Stimulated activated CD4-positive, alpha-beta T cell treated with anti-CD3 and anti-CD28 coated beads, Interleukin-4, amount 100 ng/mL, for 4 hours (primary cell): ENCODE measurements around the gene SDC4.

Experiments used
- DNase-seq, 2 experiments: peaks; one replicate each; pipeline ENCODE4 v3.0.0-alpha.2; 2020

The SDC4 gene

GRCh38 chr20:45317826-45318225 lies 30.4 kb downstream of the SDC4 start:
- DNase-seq: no peak

DNA sequence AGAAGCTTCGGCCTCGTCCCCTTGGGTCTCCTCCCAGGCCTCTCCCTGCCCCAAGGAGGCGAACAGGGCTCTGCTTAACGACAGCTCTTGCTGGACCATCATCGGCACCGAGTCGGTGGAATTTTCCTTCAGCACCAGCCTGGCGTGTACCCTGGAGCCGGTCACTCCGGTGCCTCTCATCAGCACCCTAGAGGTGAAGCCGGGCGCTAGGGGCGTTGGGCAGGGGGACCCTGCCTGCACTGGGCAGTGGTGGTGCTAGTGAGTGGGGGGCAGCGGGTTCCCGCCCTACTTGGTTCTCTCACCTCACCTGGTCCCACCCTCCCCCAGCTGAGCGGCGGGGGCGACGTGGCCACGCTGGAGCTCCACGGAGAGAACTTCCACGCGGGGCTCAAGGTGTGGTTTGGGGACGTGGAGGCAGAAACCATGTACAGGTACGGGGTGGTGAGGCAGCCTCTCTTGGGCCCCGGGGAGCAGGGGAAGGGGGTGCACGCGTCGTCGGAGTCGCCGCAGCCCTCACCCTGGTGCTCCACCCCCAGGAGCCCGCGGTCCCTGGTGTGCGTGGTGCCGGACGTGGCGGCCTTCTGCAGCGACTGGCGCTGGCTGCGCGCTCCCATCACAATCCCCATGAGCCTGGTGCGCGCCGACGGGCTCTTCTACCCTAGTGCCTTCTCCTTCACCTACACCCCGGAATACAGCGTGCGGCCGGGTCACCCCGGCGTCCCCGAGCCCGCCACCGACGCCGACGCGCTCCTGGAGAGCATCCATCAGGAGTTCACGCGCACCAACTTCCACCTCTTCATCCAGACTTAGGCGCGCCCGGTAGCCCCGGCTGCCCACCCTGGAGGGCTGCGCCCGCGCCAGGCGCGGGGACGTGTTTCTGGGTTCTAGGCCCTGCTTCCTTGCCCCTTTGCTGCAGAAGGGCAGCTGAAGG lies 31.8 kb downstream of the SDC4 start:
- no peak for DNase-seq

GRCh38 chr20:45315672-45316071 lies 32.6 kb downstream of the SDC4 start:
- DNase-seq: no peak

- no peak for DNase-seq
Measured at GRCh38 chr20:45313943-45314342, 34.3 kb downstream of the SDC4 start.

GRCh38 chr20:45313065-45313695 lies 35.0 kb downstream of the SDC4 start:
- DNase-seq: no peak

GRCh38 chr20:45312241-45312640 lies 36.0 kb downstream of the SDC4 start:
- no peak for DNase-seq

- peak; percentile 48 to 66 for DNase-seq
Measured at GRCh38 chr20:45311589-45312211, 36.5 kb downstream of the SDC4 start.

- no peak for DNase-seq
Measured at GRCh38 chr20:45309075-45309474, 39.1 kb downstream of the SDC4 start.

- no peak for DNase-seq
Measured at GRCh38 chr20:45308117-45308778, 40.0 kb downstream of the SDC4 start, which contains the start of gene MATN4. Gene MATN4 (minus strand): TSS chr20:45308299. CDS start chr20:45305582, 2,717 bp downstream.

- DNase-seq: no peak
Measured at GRCh38 chr20:45307076-45307640, 41.1 kb downstream of the SDC4 start.

DNA sequence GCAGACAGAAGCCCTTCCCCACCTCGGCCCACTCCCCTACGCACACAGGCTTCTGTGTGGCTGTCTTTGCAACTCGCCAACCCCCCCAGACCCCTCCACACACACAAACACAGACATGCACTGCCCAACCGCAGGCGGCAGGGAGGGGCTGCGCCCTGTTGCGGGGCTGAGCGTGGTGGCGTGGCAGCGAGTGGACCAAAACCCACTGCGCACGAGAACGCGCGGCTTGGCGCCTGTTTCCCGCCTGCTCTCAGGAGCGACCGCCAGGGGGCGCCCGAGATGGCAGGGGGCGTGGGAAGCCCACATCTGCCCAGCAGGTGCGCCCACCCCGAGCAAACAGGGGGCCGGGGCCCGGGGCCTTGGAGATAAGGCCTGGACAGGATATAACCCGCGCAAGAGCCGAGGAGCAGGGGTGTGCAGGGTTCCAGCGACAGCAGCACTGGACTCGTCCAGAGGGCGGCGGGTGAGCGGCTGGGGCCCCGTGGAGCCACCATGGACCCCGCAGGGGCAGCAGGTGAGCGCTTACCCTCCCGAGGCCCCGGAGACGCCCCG lies 41.7 kb downstream of the SDC4 start, which contains the start of gene RBPJL:
Gene RBPJL, plus strand, starts transcription at position 410 of the 552 bp plus-strand sequence. Its CDS starts 83 bp downstream, at position 493.
- peak in 1 of 2 experiments; percentile 49 for DNase-seq

DNA sequence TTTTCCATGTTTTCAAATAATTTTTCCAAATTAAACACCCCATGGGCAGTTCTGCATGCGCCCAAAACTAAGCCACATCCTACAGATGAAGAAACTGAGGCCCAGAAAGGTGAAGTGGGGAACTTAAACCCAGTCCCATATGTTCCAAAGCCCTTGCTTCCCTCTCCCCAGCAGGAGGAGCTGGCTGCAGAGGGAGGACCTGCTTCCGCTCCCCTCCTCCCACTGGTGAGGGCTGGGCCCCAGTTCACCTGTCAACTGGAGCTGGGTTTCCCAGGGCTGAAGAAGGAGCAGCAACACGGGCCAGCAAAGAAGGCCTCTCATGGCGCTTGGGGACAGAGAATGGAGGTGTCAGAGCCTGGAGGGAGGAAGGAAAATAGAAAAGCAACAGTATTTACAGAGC lies 43.0 kb downstream of the SDC4 start:
- DNase-seq: no peak

DNA sequence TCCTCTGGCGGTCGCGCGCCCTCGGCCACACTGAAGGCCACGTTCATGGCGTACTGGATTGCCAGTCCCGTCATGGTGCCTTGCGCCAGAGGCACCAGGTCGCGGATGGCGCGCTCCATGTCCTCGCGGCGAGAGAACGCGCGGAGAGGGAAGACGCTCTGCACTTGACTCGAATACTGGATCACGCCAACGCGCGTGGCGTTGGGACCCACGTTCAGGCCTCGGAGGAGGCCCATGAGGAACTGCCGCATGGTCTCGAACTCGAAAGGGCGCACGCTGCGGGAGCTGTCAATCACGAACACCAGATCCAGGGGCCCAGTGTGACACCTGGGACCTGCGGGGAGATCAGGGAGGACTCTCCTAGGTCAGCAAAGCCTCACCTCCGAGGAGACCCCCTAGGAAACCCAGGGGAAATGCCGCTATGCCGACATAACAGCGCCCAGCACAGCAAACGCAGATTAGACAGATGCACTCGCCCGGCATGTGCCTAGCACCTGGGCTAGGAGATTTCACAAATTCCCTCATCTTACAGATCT lies 43.7 kb downstream of the SDC4 start:
- DNase-seq: no peak

- no peak for DNase-seq
Measured at GRCh38 chr20:45303586-45304463, 44.4 kb downstream of the SDC4 start.

- DNase-seq: no peak
Measured at GRCh38 chr20:45301824-45302271, 46.4 kb downstream of the SDC4 start.

DNA sequence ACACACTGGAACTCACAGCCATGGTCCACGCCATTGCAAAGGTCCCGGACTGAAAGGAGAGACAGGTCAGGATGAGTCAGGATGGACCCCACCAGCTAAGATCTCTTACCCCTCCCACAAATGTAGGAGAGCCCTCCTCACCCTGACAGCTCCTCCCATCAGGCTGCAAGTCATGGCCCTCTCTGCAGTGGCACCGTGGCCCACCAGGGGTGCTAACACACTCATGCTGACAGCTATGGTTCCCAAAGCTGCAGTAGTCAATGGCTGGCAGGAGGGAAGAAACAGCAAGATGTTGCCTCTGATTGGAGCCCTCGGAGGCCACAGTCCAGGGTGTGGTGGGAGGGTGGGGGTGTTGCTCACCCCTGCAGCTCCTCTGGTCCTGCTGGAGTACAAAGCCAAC lies 47.3 kb downstream of the SDC4 start:
- peak in 1 of 2 experiments; percentile 27 for DNase-seq

GRCh38 chr20:45299786-45300185 lies 48.4 kb downstream of the SDC4 start:
- DNase-seq: no peak

DNA sequence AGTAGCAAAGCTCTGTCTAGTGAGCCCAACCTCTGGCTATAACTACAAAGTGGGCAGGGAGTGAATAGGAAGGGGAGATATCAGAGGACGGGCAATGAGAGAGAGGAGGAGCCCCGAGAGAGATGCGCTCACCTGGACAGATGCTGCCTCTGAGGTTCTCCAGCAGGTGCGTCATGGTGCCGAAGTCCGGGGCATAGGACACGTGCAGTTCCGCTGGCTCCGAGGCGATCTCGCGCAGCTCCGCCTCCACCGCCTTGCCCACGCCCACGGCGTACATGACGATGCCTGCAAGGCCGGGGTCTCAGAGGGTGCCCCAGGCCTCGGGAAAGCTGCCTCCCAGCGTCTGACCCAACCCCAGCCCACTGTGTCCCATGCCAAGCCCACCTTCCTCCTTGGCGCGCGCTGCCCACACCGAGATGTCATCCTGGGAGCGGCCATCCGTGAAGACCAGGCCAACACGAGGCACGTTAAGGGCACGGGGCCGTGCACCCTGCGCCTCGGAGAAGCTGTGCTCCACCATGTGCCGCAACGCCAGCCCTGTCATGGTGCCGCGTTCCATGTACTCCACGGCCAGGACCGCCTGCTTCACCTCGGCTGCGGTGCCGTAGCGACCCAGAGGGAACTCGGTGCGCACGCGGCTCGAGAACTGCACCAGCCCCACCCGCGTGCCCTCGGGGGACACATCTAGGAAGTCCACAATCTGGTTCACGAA lies 50.3 kb downstream of the SDC4 start:
- no peak for DNase-seq

DNA sequence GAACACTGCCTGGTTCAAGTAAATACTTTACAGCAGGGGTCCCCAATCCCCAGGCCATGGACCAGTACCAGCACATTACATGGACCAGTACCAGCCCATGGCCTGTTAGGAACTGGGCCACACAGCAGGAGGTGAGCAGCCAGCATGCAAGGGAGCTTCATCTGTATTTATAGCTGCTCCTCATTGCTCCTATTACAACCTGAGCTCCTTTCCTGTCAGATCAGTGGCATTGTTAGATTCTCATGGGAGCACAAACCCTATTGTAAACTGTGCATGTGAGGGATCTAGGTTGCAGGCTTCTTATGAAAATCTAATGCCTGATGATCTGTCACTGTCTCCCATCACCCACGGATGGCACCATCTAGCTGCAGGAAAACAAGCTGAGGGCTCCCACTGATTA lies 53.6 kb downstream of the SDC4 start:
- DNase-seq: no peak

- no peak for DNase-seq
Measured at GRCh38 chr20:45294003-45294368, 54.2 kb downstream of the SDC4 start.
